ENCODE measurements around the gene NOG. TPM values are rescaled to one million over a fixed set of nuclear protein-coding genes. Genes with fewer than 3 reads are reported as not detected.
A peak's percentile ranks its signal among the peaks of the same experiment; 100 is the strongest.

Gene NOG
- total RNA-seq, 1 experiment from 2014 or later = 0.25 TPM

GRCh38 chr17:56587298-56587697, 6.2 kb upstream of the NOG start (continued):
- TF ChIP-seq ATF3 (IDR thresholded peaks at IDR 0.05) (no peak), SIN3A (IDR thresholded peaks at IDR 0.05; ENCODE audit: low read depth) (no peak)

GRCh38 chr17:56592487-56593085, 913 bp upstream of the NOG start:
- ChIA-PET POLR2A (interaction anchor here (1.0 to 1.4 kb wide), 3 partner anchors 17 to 124 kb away, joined by 3 to 5 read pairs (median 4); no protein-coding TSS in a partner anchor), RAD21 (ENCODE audit: low non-redundant PET in 1 of 2, low total read pairs in 2 of 2, uncharacterized antibody in 2 of 2, unreplicated experiment in 2 of 2) (interaction anchor here (0.6 to 4.2 kb wide), 13 partner anchors 28 to 1695 kb away, joined by 3 to 46 read pairs (median 4); no protein-coding TSS in a partner anchor), CTCF (interaction anchor here (0.8 to 6.0 kb wide), 13 partner anchors 9 to 227 kb away, joined by 3 to 145 read pairs (median 6); no protein-coding TSS in a partner anchor)
- Histone ChIP-seq H3K9me2 (ENCODE audit: insufficient read depth) (no peaks in the 10 kb centered on the region), H3K79me2 (ENCODE audit: insufficient read depth, low read length) (no peaks in the 10 kb centered on the region), H3K4me1 (ENCODE audit: control insufficient read depth in 1 of 2, insufficient read depth in 2 of 2, low read length in 2 of 2) (peaks cover 5 to 21% of the 10 kb centered on the region in 2 experiments; a peak in 2 of 4 replicates), H2AFZ (ENCODE audit: low read depth, low read length, poor library complexity, severe bottlenecking) (peak overlapping the region; percentile 95), H3K27ac (ENCODE audit: low read depth, low read length) (no peak overlapping the region), H3K9me3 (ENCODE audit: control insufficient read depth in 1 of 2, insufficient read depth in 1 of 2, low read depth in 1 of 2, low read length in 2 of 2) (no peaks in the 10 kb centered on the region), H3K27me3 (ENCODE audit: insufficient read depth, low read length) (peaks cover 35% of the 10 kb centered on the region; the same call in 1 of the 2 replicates), H4K20me1 (ENCODE audit: insufficient read depth) (no peaks in the 10 kb centered on the region), H3K9ac (ENCODE audit: low read length) (peak overlapping the region; percentile 55), H3K4me2 (ENCODE audit: low read length) (peak overlapping the region; percentile 99), H3K36me3 (ENCODE audit: control insufficient read depth in 1 of 2, insufficient read depth in 2 of 2, low read length in 2 of 2) (no peaks in the 10 kb centered on the region), H3K4me3 (replicated peaks in 1 of 2; ENCODE audit: low read depth in 1 of 2, low read length in 2 of 2) (peak overlapping the region; percentile 60 to 71)
- DNase-seq (ENCODE audit: low read depth, low spot score) (no peak), ATAC-seq (peak; percentile 80)
- BruUV-seq (replicated peaks) = no TSS peak
- peak; percentile 83 for TF ChIP-seq EGR1 (IDR thresholded peaks at IDR 0.05; ENCODE audit: low read depth)
- no peak for TF ChIP-seq SRF (IDR thresholded peaks at IDR 0.05; ENCODE audit: low read depth)
- no peak for TF ChIP-seq ZNF274 (IDR thresholded peaks at IDR 0.05; ENCODE audit: low read depth, low read length)
- TF ChIP-seq YY1 (IDR thresholded peaks at IDR 0.05; ENCODE audit: extremely low read depth, insufficient replicate concordance, low read depth, low read length) = no peak
- TF ChIP-seq EZH2 (IDR thresholded peaks at IDR 0.05) = no peak
- peak; percentile 72 to 98 (median 76) for TF ChIP-seq CTCF (IDR thresholded peaks at IDR 0.05 in 2 of 3, conservative IDR thresholded peaks at IDR 0.05 in 1 of 3; ENCODE audit: borderline replicate concordance in 1 of 3, insufficient read depth in 1 of 3, low read depth in 2 of 3, low read length in 2 of 3)
- TF ChIP-seq RAD21 (IDR thresholded peaks at IDR 0.05; ENCODE audit: low read depth) = peak; percentile 87
- no peak for TF ChIP-seq ZFX (IDR thresholded peaks at IDR 0.05)
- TF ChIP-seq FOSL1 (IDR thresholded peaks at IDR 0.05; ENCODE audit: low read depth) = no peak
- TF ChIP-seq SIN3A (IDR thresholded peaks at IDR 0.05; ENCODE audit: low read depth) = no peak
- no peak for TF ChIP-seq JUND (IDR thresholded peaks at IDR 0.05)
- no peak for TF ChIP-seq ZBTB33 (IDR thresholded peaks at IDR 0.05; ENCODE audit: extremely low read depth, insufficient replicate concordance, low read length)
- no peak for TF ChIP-seq ATF3 (IDR thresholded peaks at IDR 0.05)
- intact Hi-C loops (cut with micrococcal nuclease) = loop anchor here (1.0 to 2.0 kb wide), 5 partner anchors 62 to 348 kb away; no protein-coding TSS in a partner anchor
